Naive thymus-derived CD4-positive, alpha-beta T cell (primary cell): ENCODE results near the gene ZNF14. TPM values are rescaled to one million over a fixed set of nuclear protein-coding genes. Genes with fewer than 3 reads are reported as not detected.
A peak's percentile ranks its signal among the peaks of the same experiment; 100 is the strongest.
"Not testable (repeated sequence)": the region's sequence is repeated elsewhere in the genome, so short reads cannot be mapped to it uniquely, and the experiment has no call there.

Experiments
- ATAC-seq: fragments of 150-1000 bp; cut with Tn5 transposase; 2 replicates; pipeline ENCODE4 v1.10.0; 2021; ENCODE audit warnings: mild to moderate bottlenecking, moderate library complexity
- CTCF ChIA-PET: fragments of 350-600 bp; sonication (Branson Sonifier 250); formaldehyde crosslinking; loops from one replicate; lab custom pipeline; 2021; ENCODE audit warnings: antibody characterized with exemption; lab: Charles Lee
- POLR2A ChIA-PET: fragments of 350-600 bp; sonication (Branson Sonifier 250); formaldehyde crosslinking; loops from one replicate; lab custom pipeline; 2021; ENCODE audit warnings: antibody characterized with exemption, inconsistent platforms; lab: Charles Lee
- DNase-seq, 9 donors: peaks; one replicate each; pipeline versions ENCODE4 v3.0.0 to v3.0.0-alpha.2; 2020 to 2022; ENCODE audit warnings: mixed read lengths in 1 of 9
- H3K27ac ChIP-seq: one replicate; pipeline ENCODE4 v1.7.0; 2013; ENCODE audit warnings: mild to moderate bottlenecking, low read depth, low read length, moderate library complexity
- H3K27me3 ChIP-seq, 2 donors: one replicate each; pipeline ENCODE4 v1.7.0; 2013; ENCODE audit warnings: low read length in 2 of 2, mild to moderate bottlenecking in 2 of 2, moderate library complexity in 2 of 2; ENCODE audit not compliant: control insufficient read depth in 2 of 2, insufficient read depth in 2 of 2
- H3K36me3 ChIP-seq, 3 experiments: 1 replicate in 2 of 3; 2 replicates in 1 of 3; pipeline ENCODE4 v1.7.0; 2013; ENCODE audit warnings: low read length in 3 of 3, mild to moderate bottlenecking in 3 of 3, moderate library complexity in 1 of 3; ENCODE audit not compliant: insufficient read depth in 3 of 3, control insufficient read depth in 2 of 3
- H3K4me1 ChIP-seq, 2 donors: one replicate each; pipeline ENCODE4 v1.7.0; 2013; ENCODE audit warnings: low read length in 2 of 2, mild to moderate bottlenecking in 2 of 2, moderate library complexity in 1 of 2; ENCODE audit not compliant: control insufficient read depth in 2 of 2, insufficient read depth in 2 of 2
- H3K4me3 ChIP-seq: 2 replicates; pipeline ENCODE4 v1.7.0; 2013; ENCODE audit warnings: mild to moderate bottlenecking, low read length
- H3K9me3 ChIP-seq, 3 experiments: 1 replicate in 2 of 3; 2 replicates in 1 of 3; pipeline ENCODE4 v1.7.0; 2013; ENCODE audit warnings: low read length in 3 of 3; ENCODE audit not compliant: control insufficient read depth in 2 of 3
- H3K27ac Mint-ChIP-seq, 9 donors: one replicate each; pipeline ENCODE4 v1.8.0; 2020 to 2022; ENCODE audit warnings: mixed read lengths in 9 of 9, mild to moderate bottlenecking in 8 of 9, moderate library complexity in 5 of 9, inconsistent platforms in 2 of 9
- H3K27me3 Mint-ChIP-seq, 5 donors: one replicate each; pipeline ENCODE4 v1.8.0; 2021 to 2022; ENCODE audit warnings: mixed read lengths in 5 of 5, mild to moderate bottlenecking in 1 of 5
- H3K36me3 Mint-ChIP-seq, 5 donors: one replicate each; pipeline ENCODE4 v1.8.0; 2020 to 2022; ENCODE audit warnings: mixed read lengths in 5 of 5, mild to moderate bottlenecking in 3 of 5, inconsistent platforms in 1 of 5
- H3K4me1 Mint-ChIP-seq, 7 donors: one replicate each; pipeline ENCODE4 v1.8.0; 2020 to 2022; ENCODE audit warnings: mixed read lengths in 7 of 7, mild to moderate bottlenecking in 3 of 7, inconsistent platforms in 1 of 7
- H3K4me3 Mint-ChIP-seq, 10 donors: one replicate each; pipeline ENCODE4 v1.8.0; 2020 to 2022; ENCODE audit warnings: mild to moderate bottlenecking in 10 of 10, mixed read lengths in 10 of 10, moderate library complexity in 6 of 10, inconsistent platforms in 2 of 10
- H3K9me3 Mint-ChIP-seq, 11 donors: one replicate each; pipeline ENCODE4 v1.8.0; 2020 to 2022; ENCODE audit warnings: mixed read lengths in 11 of 11, mild to moderate bottlenecking in 4 of 11, inconsistent platforms in 1 of 11, moderate library complexity in 1 of 11
- intact Hi-C, 2 donors: fragments of 100-400 bp; cut with micrococcal nuclease; formaldehyde crosslinking; loops; one replicate each; pipeline ENCODE4 v1.15.1; 2023
- polyA plus RNA-seq, 2 donors: library from polyadenylated mRNA; unstranded; fragments of 300-500 nt; fragmentation: Illumina TruSeq; gene quantifications; one replicate each; pipeline ENCODE4 v1.2.3, GENCODE V29; 2021
- total RNA-seq, 6 experiments: library from RNA in 5 of 6; stranded (reverse) in 5 of 6; gene quantifications; 1 replicate in 5 of 6; 2 replicates in 1 of 6; pipeline ENCODE4 v1.2.3 and lab custom pipeline; 2021 to 2026

ZNF14 gene
- total and polyA plus RNA-seq, 7 experiments from 2014 or later: 7.0 to 35.0 (median 17.6) TPM

- H3K4me1 ChIP-seq: no peaks in the 10 kb centered on the region
- no peaks in the 10 kb centered on the region for H3K36me3 ChIP-seq
- Mint-ChIP-seq H3K27ac (no peak overlapping the region), H3K27me3 (no peaks in the 10 kb centered on the region), H3K4me1 (no peaks in the 10 kb centered on the region), H3K9me3 (peaks cover 0 to 3% (median 0%) of the 10 kb centered on the region in 11 donors), H3K36me3 (no peaks in the 10 kb centered on the region), H3K4me3 (no peak overlapping the region)
- no peaks in the 10 kb centered on the region for H3K9me3 ChIP-seq
- DNase-seq: no peak
- ATAC-seq: no peak
- ChIA-PET CTCF (no interaction called here), POLR2A (no interaction called here)
- intact Hi-C loops: no loop called here
- H3K4me3 ChIP-seq: no peak overlapping the region
- no peak overlapping the region for H3K27ac ChIP-seq
- no peaks in the 10 kb centered on the region for H3K27me3 ChIP-seq
These were observed 14.7 kb upstream of the ZNF14 start for GRCh38 chr19:19747357-19748220.

GRCh38 chr19:19746286-19747213 is 13.6 kb upstream of the ZNF14 start:
- H3K9me3 Mint-ChIP-seq: peaks cover 0 to 3% (median 0%) of the 10 kb centered on the region in 11 donors
- ChIA-PET CTCF (no interaction called here), POLR2A (interaction anchor here (1.5 kb wide), 1 partner anchor 84 kb away, joined by 3 read pairs; no protein-coding TSS in a partner anchor)
- Histone ChIP-seq H3K9me3 (no peaks in the 10 kb centered on the region), H3K4me1 (no peaks in the 10 kb centered on the region), H3K36me3 (no peaks in the 10 kb centered on the region), H3K27ac (no peak overlapping the region), H3K27me3 (no peaks in the 10 kb centered on the region), H3K4me3 (no peak overlapping the region)
- H3K27me3 Mint-ChIP-seq: no peaks in the 10 kb centered on the region
- ATAC-seq (no peak), DNase-seq (no peak)
- no peaks in the 10 kb centered on the region for H3K4me1 Mint-ChIP-seq
- H3K36me3 Mint-ChIP-seq: no peaks in the 10 kb centered on the region
- intact Hi-C loops: no loop called here
- H3K4me3 Mint-ChIP-seq: no peak overlapping the region
- H3K27ac Mint-ChIP-seq: no peak overlapping the region

- Histone ChIP-seq H3K4me1 (no peaks in the 10 kb centered on the region), H3K36me3 (no peaks in the 10 kb centered on the region), H3K9me3 (no peaks in the 10 kb centered on the region), H3K27me3 (no peaks in the 10 kb centered on the region), H3K4me3 (no peak overlapping the region), H3K27ac (no peak overlapping the region)
- ATAC-seq (peak; percentile 35), DNase-seq (no peak)
- no peaks in the 10 kb centered on the region for H3K27me3 Mint-ChIP-seq
- H3K9me3 Mint-ChIP-seq: peaks cover 0 to 2% (median 0%) of the 10 kb centered on the region in 11 donors
- H3K4me3 Mint-ChIP-seq: no peak overlapping the region
- no peaks in the 10 kb centered on the region for H3K36me3 Mint-ChIP-seq
- no peak overlapping the region for H3K27ac Mint-ChIP-seq
- ChIA-PET POLR2A (interaction anchor here (1.5 kb wide), 1 partner anchor 83 kb away, joined by 3 read pairs; no protein-coding TSS in a partner anchor), CTCF (interaction anchor here (0.9 kb wide), 1 partner anchor 213 kb away, joined by 4 read pairs; no protein-coding TSS in a partner anchor)
- intact Hi-C loops: no loop called here
- H3K4me1 Mint-ChIP-seq: no peaks in the 10 kb centered on the region
These were observed 12.8 kb upstream of the ZNF14 start for GRCh38 chr19:19745496-19746285.

GRCh38 chr19:19744641-19745040 is 11.7 kb upstream of the ZNF14 start:
- ChIA-PET POLR2A (no interaction called here), CTCF (no interaction called here)
- no peaks in the 10 kb centered on the region for H3K36me3 Mint-ChIP-seq
- H3K4me1 Mint-ChIP-seq: no peaks in the 10 kb centered on the region
- intact Hi-C loops: no loop called here
- no peak overlapping the region for H3K4me3 Mint-ChIP-seq
- H3K27ac Mint-ChIP-seq: no peak overlapping the region
- Histone ChIP-seq H3K4me3 (no peak overlapping the region), H3K27me3 (no peaks in the 10 kb centered on the region), H3K4me1 (no peaks in the 10 kb centered on the region), H3K36me3 (no peaks in the 10 kb centered on the region), H3K9me3 (no peaks in the 10 kb centered on the region), H3K27ac (no peak overlapping the region)
- H3K9me3 Mint-ChIP-seq: peaks cover 0 to 2% (median 0%) of the 10 kb centered on the region in 11 donors
- DNase-seq (no peak), ATAC-seq (no peak)
- no peaks in the 10 kb centered on the region for H3K27me3 Mint-ChIP-seq

GRCh38 chr19:19743921-19744320 is 11.0 kb upstream of the ZNF14 start:
- POLR2A ChIA-PET: not testable (repeated sequence)

GRCh38 chr19:19743176-19743575 is 10.3 kb upstream of the ZNF14 start:
- Histone ChIP-seq H3K4me1 (no peaks in the 10 kb centered on the region), H3K4me3 (no peak overlapping the region), H3K27me3 (no peaks in the 10 kb centered on the region), H3K9me3 (no peaks in the 10 kb centered on the region), H3K27ac (no peak overlapping the region), H3K36me3 (no peaks in the 10 kb centered on the region)
- Mint-ChIP-seq H3K9me3 (peaks cover 0 to 4% (median 0%) of the 10 kb centered on the region in 11 donors), H3K4me3 (no peak overlapping the region), H3K4me1 (no peaks in the 10 kb centered on the region), H3K36me3 (no peaks in the 10 kb centered on the region), H3K27me3 (no peaks in the 10 kb centered on the region), H3K27ac (no peak overlapping the region)
- CTCF ChIA-PET: no interaction called here
- DNase-seq (no peak), ATAC-seq (no peak)
- POLR2A ChIA-PET: no interaction called here
- intact Hi-C loops: no loop called here

More at GRCh38 chr19:19743921-19744320, 11.0 kb upstream of the ZNF14 start:
- intact Hi-C loops, H3K27me3 ChIP-seq, H3K27ac ChIP-seq, H3K36me3 ChIP-seq, DNase-seq, H3K4me3 ChIP-seq, H3K36me3 Mint-ChIP-seq, H3K4me3 Mint-ChIP-seq, CTCF ChIA-PET, H3K4me1 Mint-ChIP-seq, H3K9me3 ChIP-seq, H3K27me3 Mint-ChIP-seq, H3K27ac Mint-ChIP-seq, H3K4me1 ChIP-seq, ATAC-seq, H3K9me3 Mint-ChIP-seq: not testable (repeated sequence)
